CD14-positive monocyte (primary cell): ENCODE results near the gene CCNI2. TPM values are rescaled to one million over a fixed set of nuclear protein-coding genes. Genes with fewer than 3 reads are reported as not detected.

Experiments used
- DNase-seq, 3 donors: peaks; one replicate each; pipeline ENCODE4 v3.0.0-alpha.2; 2011 to 2022
- H2AFZ ChIP-seq: 2 replicates; pipeline ENCODE4 v1.6.0; 2012; ENCODE audit warnings: mild to moderate bottlenecking, low read depth, low read length, inconsistent platforms; ENCODE audit not compliant: insufficient read depth, poor library complexity, severe bottlenecking
- H3K27ac ChIP-seq, 2 donors: 1 replicate in 1 of 2; 2 replicates in 1 of 2; pipeline ENCODE4 v1.5.1; 2012 to 2013; ENCODE audit warnings: low read length in 2 of 2, control low read depth in 1 of 2, inconsistent platforms in 1 of 2, low read depth in 1 of 2, mild to moderate bottlenecking in 1 of 2
- H3K27me3 ChIP-seq, 2 donors: one replicate each; pipeline versions ENCODE4 v1.6.0 to v1.6.1; 2011 to 2013; ENCODE audit warnings: low read length in 2 of 2; ENCODE audit not compliant: control insufficient read depth in 2 of 2, insufficient read depth in 2 of 2
- H3K36me3 ChIP-seq, 2 donors: replicated peaks in 1 of 2; 1 replicate in 1 of 2; 2 replicates in 1 of 2; pipeline versions ENCODE4 v1.5.1 to v1.6.1; 2012 to 2013; ENCODE audit warnings: low read length in 2 of 2, control low read depth in 1 of 2, inconsistent platforms in 1 of 2, mild to moderate bottlenecking in 1 of 2; ENCODE audit not compliant: insufficient read depth in 2 of 2, control insufficient read depth in 1 of 2
- H3K4me1 ChIP-seq, 2 donors: 1 replicate in 1 of 2; 2 replicates in 1 of 2; pipeline versions ENCODE4 v1.5.1 to v1.6.1; 2012 to 2013; ENCODE audit warnings: low read length in 2 of 2, control low read depth in 1 of 2, inconsistent platforms in 1 of 2, mild to moderate bottlenecking in 1 of 2, moderate library complexity in 1 of 2; ENCODE audit not compliant: insufficient read depth in 2 of 2, control insufficient read depth in 1 of 2
- H3K4me2 ChIP-seq: replicated peaks from 2 replicates; pipeline ENCODE3; 2012; ENCODE audit warnings: low read length, moderate library complexity, mild to moderate bottlenecking; ENCODE audit not compliant: poor library complexity, severe bottlenecking; ENCODE audit errors: extremely low read depth
- H3K4me3 ChIP-seq, 3 experiments: fragments of 200-600 bp in 1 of 3; sonication (generic) in 1 of 3; replicated peaks in 1 of 3; 1 replicate in 2 of 3; 2 replicates in 1 of 3; pipeline ENCODE4 v1.5.1; 2011 to 2013; ENCODE audit warnings: low read length in 3 of 3, mild to moderate bottlenecking in 3 of 3, control low read depth in 2 of 3, low read depth in 2 of 3, inconsistent platforms in 1 of 3, moderate library complexity in 1 of 3
- H3K79me2 ChIP-seq: 2 replicates; pipeline ENCODE4 v1.6.0; 2012; ENCODE audit warnings: mild to moderate bottlenecking, control low read depth, inconsistent platforms, low read length, moderate library complexity; ENCODE audit not compliant: insufficient read depth
- H3K9ac ChIP-seq: 2 replicates; pipeline ENCODE4 v1.6.0; 2017; ENCODE audit warnings: low read length, mild to moderate bottlenecking; ENCODE audit not compliant: insufficient read depth, poor library complexity, severe bottlenecking
- H3K9me3 ChIP-seq, 2 donors: replicated peaks in 1 of 2; 1 replicate in 1 of 2; 2 replicates in 1 of 2; pipeline versions ENCODE4 v1.5.1 to v1.6.1; 2012 to 2013; ENCODE audit warnings: low read length in 2 of 2, control low read depth in 1 of 2; ENCODE audit not compliant: control insufficient read depth in 1 of 2, insufficient read depth in 1 of 2
- H4K20me1 ChIP-seq: 2 replicates; pipeline ENCODE4 v1.6.0; 2012; ENCODE audit warnings: mild to moderate bottlenecking, low read length, control low read depth, moderate library complexity; ENCODE audit not compliant: insufficient read depth
- H3K27ac Mint-ChIP-seq, 7 donors: one replicate each; pipeline ENCODE4 v1.8.0; 2020; ENCODE audit warnings: mild to moderate bottlenecking in 7 of 7, mixed read lengths in 7 of 7, moderate library complexity in 6 of 7, inconsistent platforms in 2 of 7
- H3K27me3 Mint-ChIP-seq, 3 donors: one replicate each; pipeline ENCODE4 v1.8.0; 2021 to 2022; ENCODE audit warnings: low read depth in 3 of 3, mild to moderate bottlenecking in 3 of 3, mixed read lengths in 3 of 3, moderate library complexity in 3 of 3, inconsistent platforms in 1 of 3
- H3K36me3 Mint-ChIP-seq, 2 donors: one replicate each; pipeline ENCODE4 v1.8.0; 2020; ENCODE audit warnings: mixed read lengths in 2 of 2, inconsistent platforms in 1 of 2, mild to moderate bottlenecking in 1 of 2
- H3K4me1 Mint-ChIP-seq: one replicate; pipeline ENCODE4 v1.8.0; 2020; ENCODE audit warnings: mild to moderate bottlenecking, mixed read lengths
- H3K4me3 Mint-ChIP-seq, 2 donors: one replicate each; pipeline ENCODE4 v1.8.0; 2020; ENCODE audit warnings: mild to moderate bottlenecking in 2 of 2, mixed read lengths in 2 of 2, moderate library complexity in 1 of 2
- H3K9me3 Mint-ChIP-seq, 7 donors: one replicate each; pipeline ENCODE4 v1.8.0; 2020 to 2022; ENCODE audit warnings: mixed read lengths in 7 of 7, mild to moderate bottlenecking in 6 of 7, moderate library complexity in 6 of 7, inconsistent platforms in 2 of 7
- CTCF ChIP-seq: fragments of 200-600 bp; IDR thresholded peaks from one replicate; pipeline ENCODE4 v1.8.0; 2022; ENCODE audit warnings: antibody characterized with exemption, mild to moderate bottlenecking
- WGBS: methylation state at CpG from one replicate; pipeline ENCODE4 v1.1.5; 2013; ENCODE audit warnings: missing lambda C conversion rate; ENCODE audit not compliant: insufficient coverage; 5-methylcytosine and 5-hydroxymethylcytosine counted together
- intact Hi-C, 2 donors: fragments of 100-400 bp; cut with micrococcal nuclease; formaldehyde crosslinking; loops; one replicate each; pipeline versions ENCODE4 v1.15.0 to v1.15.1; 2023
- polyA plus RNA-seq, 3 donors: library from polyadenylated mRNA; depleted of rRNA in 1 of 3; unstranded in 2 of 3; stranded (reverse) in 1 of 3; fragments of 300-500 nt in 2 of 3; fragments of >200 nt in 1 of 3; fragmentation: Illumina TruSeq in 2 of 3; gene quantifications; 1 replicate in 2 of 3; 2 replicates in 1 of 3; pipeline ENCODE4 v1.2.3, GENCODE V29; 2012 to 2021

Gene CCNI2
- polyA plus RNA-seq, 3 donors = 0.72 TPM; not detected in 2

DNA sequence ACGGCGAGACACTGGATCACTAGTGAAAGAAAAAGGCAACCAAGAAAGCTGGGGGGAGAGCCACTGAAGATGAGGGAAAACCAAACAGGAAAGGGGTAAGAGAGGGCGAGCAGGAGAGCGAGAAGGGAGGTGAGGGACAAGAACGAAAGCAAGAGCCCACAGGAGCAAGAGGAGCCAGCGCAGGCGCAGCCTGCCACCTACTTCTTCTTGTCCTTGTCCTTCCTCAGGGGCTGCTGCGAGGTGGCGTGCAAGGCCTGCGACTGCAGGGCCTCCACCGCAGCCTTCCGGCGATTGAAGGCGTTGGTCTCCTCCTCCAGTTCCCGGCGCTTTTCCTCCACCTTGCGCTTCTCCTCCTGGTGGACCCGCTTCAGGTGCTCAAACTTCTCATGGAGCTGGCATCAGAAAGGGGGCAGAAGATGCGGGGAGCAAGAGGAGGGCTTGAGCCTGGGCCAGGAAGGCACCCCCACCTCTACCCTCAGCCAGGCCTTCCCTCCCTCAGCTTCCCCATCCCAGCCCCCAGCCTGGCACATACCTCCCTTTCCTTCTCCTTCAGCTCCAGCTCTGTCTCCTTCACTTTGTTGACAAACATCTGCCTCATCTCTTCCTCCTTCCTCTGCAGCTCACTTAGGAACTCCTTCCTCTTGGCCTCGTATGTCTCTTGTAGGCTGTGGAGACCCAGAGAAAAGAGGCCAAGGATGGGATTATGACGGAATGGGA, 13.5 kb downstream of the CCNI2 start:
- Histone ChIP-seq H3K9me3 (no peaks in the 10 kb centered on the region), H4K20me1 (no peaks in the 10 kb centered on the region), H3K4me3 (no peak overlapping the region), H3K9ac (no peak overlapping the region), H3K27me3 (no peaks in the 10 kb centered on the region), H3K27ac (no peak overlapping the region), H3K4me1 (peaks cover 13 to 15% of the 10 kb centered on the region in 2 donors), H3K36me3 (no peaks in the 10 kb centered on the region), H2AFZ (no peak overlapping the region), H3K4me2 (no peak overlapping the region), H3K79me2 (no peaks in the 10 kb centered on the region)
- H3K4me3 Mint-ChIP-seq = peak overlapping the region in 1 of 2 donors; percentile 14
- intact Hi-C loops = no loop called here
- 92% methylated on average over 20 of the region's 21 CpGs for WGBS
- DNase-seq = no peak
- peaks cover 12 to 15% of the 10 kb centered on the region in 2 donors for H3K36me3 Mint-ChIP-seq
- no peaks in the 10 kb centered on the region for H3K9me3 Mint-ChIP-seq
- no peak for TF ChIP-seq CTCF
- peaks cover 0 to 4% (median under 1%) of the 10 kb centered on the region in 3 donors for H3K27me3 Mint-ChIP-seq
- H3K4me1 Mint-ChIP-seq = peaks cover 17% of the 10 kb centered on the region
- H3K27ac Mint-ChIP-seq = no peak overlapping the region

- no peaks in the 10 kb centered on the region for H3K9me3 ChIP-seq
- no peak overlapping the region for H3K4me3 Mint-ChIP-seq
- H3K27me3 ChIP-seq = no peaks in the 10 kb centered on the region
- no peaks in the 10 kb centered on the region for H3K79me2 ChIP-seq
- no peak overlapping the region for H3K9ac ChIP-seq
- 92% methylated on average over 21 of the region's 22 CpGs for WGBS
- no peak overlapping the region for H2AFZ ChIP-seq
- no peak overlapping the region for H3K27ac ChIP-seq
- intact Hi-C loops = no loop called here
- no peak overlapping the region for H3K27ac Mint-ChIP-seq
- peaks cover 0 to 4% (median 0%) of the 10 kb centered on the region in 3 donors for H3K27me3 Mint-ChIP-seq
- peaks cover 12 to 15% of the 10 kb centered on the region in 2 donors for H3K36me3 Mint-ChIP-seq
- peaks cover 20% of the 10 kb centered on the region for H3K4me1 Mint-ChIP-seq
- no peaks in the 10 kb centered on the region for H3K36me3 ChIP-seq
- peaks cover 14 to 15% of the 10 kb centered on the region in 2 donors for H3K4me1 ChIP-seq
- no peaks in the 10 kb centered on the region for H3K9me3 Mint-ChIP-seq
- no peaks in the 10 kb centered on the region for H4K20me1 ChIP-seq
- TF ChIP-seq CTCF = no peak
- no peak for DNase-seq
- no peak overlapping the region for H3K4me2 ChIP-seq
- H3K4me3 ChIP-seq = no peak overlapping the region
Observed at GRCh38 chr5:132761321-132762240, 14.4 kb downstream of the CCNI2 start.
